IPS-15b (cell line): ENCODE data around the gene CCDC38.

Source experiments
- H3K27me3 ChIP-seq: one replicate; pipeline ENCODE4 v1.6.1; 2013; ENCODE audit warnings: low read length; ENCODE audit not compliant: control insufficient read depth, insufficient read depth
- H3K36me3 ChIP-seq: one replicate; pipeline ENCODE4 v1.6.1; 2013; ENCODE audit warnings: low read length; ENCODE audit not compliant: control insufficient read depth, insufficient read depth
- H3K4me1 ChIP-seq: one replicate; pipeline ENCODE4 v1.6.1; 2013; ENCODE audit warnings: mild to moderate bottlenecking, low read length; ENCODE audit not compliant: control insufficient read depth, insufficient read depth
- H3K4me3 ChIP-seq: one replicate; pipeline ENCODE4 v1.5.1; 2013; ENCODE audit warnings: low read depth, low read length
- H3K9ac ChIP-seq: one replicate; pipeline ENCODE4 v1.6.1; 2013; ENCODE audit warnings: low read depth, mild to moderate bottlenecking, low read length
- H3K9me3 ChIP-seq: one replicate; pipeline ENCODE4 v1.6.1; 2013; ENCODE audit warnings: mild to moderate bottlenecking, low read length; ENCODE audit not compliant: control insufficient read depth, insufficient read depth

CCDC38 gene

DNA sequence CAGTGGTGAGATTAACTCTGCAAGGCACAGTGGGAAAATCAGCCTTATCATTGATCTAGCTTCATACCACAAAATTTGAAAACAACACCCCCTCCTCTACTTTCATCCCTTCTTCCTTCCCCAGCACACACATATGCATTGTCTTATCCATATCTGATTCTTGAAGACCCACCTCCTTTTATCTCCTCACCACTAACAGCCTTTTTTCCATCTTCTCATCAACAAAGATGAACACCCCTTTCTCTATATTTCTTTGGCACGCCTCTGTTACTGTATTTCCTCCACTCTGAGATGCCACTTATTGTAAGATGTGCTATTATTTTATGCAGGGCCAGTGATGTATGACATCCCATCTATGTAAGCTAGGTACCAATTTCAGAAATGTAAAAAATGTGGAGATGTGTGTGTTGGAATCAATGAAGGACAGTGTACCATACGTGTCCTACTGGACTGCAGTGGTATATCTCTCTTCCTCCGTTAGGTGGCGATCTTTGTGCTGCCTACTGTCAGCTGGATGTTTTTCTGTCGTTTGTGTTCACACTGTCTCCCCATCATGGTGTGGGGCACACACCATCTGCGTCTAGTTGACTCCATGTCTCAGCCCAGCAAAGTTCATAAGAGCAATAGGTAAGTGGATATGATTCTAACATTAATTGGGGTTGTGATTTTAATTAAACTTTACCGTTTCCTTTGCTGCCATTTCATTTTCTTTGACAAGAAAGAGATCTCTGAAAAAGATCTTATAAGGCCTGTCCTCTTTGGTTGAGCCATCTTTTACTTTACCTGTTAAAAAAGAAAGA, 24.0 kb downstream of the CCDC38 start:
- Histone ChIP-seq H3K4me1 (no peaks in the 10 kb centered on the region), H3K9me3 (no peaks in the 10 kb centered on the region), H3K27me3 (no peaks in the 10 kb centered on the region), H3K36me3 (no peaks in the 10 kb centered on the region), H3K9ac (no peak overlapping the region), H3K4me3 (no peak overlapping the region)

DNA sequence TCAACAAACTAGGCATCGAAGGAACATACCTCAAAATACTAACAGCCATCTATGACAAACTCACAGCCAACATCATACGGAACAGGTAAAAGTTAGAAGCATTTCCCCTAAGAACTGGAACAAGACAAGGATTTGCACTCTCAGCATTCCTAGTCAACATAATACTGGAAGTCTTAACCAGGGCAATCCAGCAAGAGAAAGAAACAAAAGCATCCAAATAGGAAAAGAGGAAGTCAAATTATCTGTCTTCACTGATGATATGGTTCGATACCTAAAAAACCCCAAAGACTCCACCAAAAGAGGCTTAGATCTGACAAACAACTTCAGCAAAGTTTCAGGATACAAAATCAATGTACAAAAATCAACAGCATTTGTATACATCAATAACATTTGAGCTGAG, 32.5 kb downstream of the CCDC38 start:
- Histone ChIP-seq H3K36me3 (no peaks in the 10 kb centered on the region), H3K9me3 (no peaks in the 10 kb centered on the region), H3K9ac (no peak overlapping the region), H3K4me1 (no peaks in the 10 kb centered on the region), H3K4me3 (no peak overlapping the region), H3K27me3 (no peaks in the 10 kb centered on the region)

DNA sequence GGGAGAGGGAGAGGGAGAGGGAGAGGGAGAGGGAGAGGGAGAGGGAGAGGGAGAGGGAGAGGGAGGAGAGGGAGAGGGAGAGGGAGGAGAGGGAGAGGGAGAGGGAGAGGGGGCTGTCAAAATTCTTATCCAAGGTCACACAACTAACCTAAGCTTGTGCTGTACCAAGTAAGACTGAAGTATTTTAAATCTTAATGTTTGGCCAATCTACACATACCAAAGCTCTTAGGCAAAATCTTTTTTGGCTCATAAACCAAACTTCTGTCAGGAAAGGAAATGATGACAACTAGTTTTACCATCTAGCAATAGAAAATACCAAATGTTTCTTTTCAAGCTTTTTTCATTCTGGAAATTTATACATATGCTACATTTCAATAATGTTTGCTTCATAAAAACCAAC, 33.8 kb downstream of the CCDC38 start:
- Histone ChIP-seq H3K4me1 (no peaks in the 10 kb centered on the region), H3K4me3 (no peak overlapping the region), H3K9ac (no peak overlapping the region), H3K9me3 (no peaks in the 10 kb centered on the region), H3K27me3 (no peaks in the 10 kb centered on the region), H3K36me3 (no peaks in the 10 kb centered on the region)

DNA sequence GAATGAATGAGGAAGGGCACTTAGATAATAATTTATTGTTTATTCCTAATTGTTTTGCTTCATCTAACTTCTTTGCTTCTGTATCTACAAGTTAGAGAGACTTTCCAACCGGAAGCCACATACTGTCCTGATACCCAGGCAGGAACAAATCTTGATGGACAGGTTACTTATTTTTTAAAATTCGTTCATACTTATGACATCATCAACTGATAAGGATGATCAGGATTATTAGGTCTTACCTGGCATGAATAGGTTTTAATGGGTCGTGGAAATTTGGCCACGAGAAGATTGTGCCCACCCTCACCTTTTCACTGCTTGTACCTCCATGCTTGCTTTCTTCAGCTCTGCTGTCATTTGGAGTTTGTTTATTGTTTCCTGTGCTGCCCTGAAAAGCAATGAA, 44.3 kb downstream of the CCDC38 start:
- Histone ChIP-seq H3K27me3 (no peaks in the 10 kb centered on the region), H3K4me1 (no peaks in the 10 kb centered on the region), H3K9ac (no peak overlapping the region), H3K36me3 (no peaks in the 10 kb centered on the region), H3K4me3 (no peak overlapping the region), H3K9me3 (no peaks in the 10 kb centered on the region)

DNA sequence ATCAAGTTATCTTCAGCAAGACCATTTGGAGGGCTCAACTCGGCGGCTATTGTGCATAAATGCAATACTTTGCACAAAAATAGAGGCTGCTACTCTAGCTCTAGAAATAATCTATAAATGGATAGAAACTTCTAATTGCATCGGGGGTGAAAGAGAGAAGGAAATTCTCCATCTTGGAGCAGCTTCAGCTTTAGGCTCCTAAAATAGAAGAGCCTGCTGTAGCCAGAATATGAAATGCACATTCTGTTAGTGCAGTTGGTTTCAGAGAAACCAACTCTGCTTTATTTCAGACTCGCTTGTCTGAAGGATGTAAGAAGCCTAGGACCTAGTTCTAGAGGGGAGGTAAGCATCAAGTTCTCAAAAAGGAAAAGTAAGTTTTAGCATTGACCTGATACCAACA, 45.6 kb downstream of the CCDC38 start:
- H3K9me3 ChIP-seq: no peaks in the 10 kb centered on the region
- no peaks in the 10 kb centered on the region for H3K4me1 ChIP-seq
- H3K27me3 ChIP-seq: no peaks in the 10 kb centered on the region
- no peaks in the 10 kb centered on the region for H3K36me3 ChIP-seq
- H3K9ac ChIP-seq: no peak overlapping the region
- no peak overlapping the region for H3K4me3 ChIP-seq

DNA sequence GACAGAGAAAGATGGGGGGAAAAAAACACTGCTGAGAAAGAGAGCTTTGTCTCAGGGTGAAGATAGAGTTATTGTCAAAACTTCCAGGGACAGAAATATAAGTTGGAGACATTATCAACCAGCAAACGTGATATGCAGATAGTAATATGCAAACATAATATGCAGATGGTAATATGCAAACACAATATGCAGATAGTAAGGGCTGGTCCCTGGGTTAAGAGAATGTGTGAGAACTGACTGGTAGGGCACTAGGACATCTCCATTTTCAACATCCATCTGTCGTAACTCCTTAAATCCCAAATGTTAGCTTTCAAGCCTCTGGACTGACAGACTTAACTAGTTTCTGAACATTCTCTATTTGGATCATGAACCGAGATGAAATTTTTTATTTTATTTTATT, 51.5 kb downstream of the CCDC38 start:
- H3K36me3 ChIP-seq: no peaks in the 10 kb centered on the region
- no peaks in the 10 kb centered on the region for H3K4me1 ChIP-seq
- no peak overlapping the region for H3K9ac ChIP-seq
- no peak overlapping the region for H3K4me3 ChIP-seq
- H3K9me3 ChIP-seq: no peaks in the 10 kb centered on the region
- no peaks in the 10 kb centered on the region for H3K27me3 ChIP-seq

DNA sequence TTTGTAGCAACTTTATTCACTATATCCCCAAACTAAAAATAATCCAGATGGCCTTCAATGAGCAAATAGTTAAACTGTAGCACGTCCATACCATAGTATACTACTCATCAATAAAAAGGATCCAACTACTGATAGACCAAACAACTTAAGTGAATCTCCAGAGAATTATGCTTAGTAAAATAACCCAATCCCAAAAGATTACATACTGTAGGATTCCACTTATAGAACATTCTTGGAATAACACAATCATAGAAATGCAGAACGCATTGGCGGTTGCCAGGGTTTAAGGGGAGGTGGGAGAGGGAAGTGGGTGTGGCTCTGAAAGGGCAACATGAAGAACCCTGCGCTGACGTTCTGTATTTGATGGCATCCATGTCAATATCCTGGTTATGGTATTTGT, 55.1 kb downstream of the CCDC38 start:
- no peaks in the 10 kb centered on the region for H3K27me3 ChIP-seq
- no peaks in the 10 kb centered on the region for H3K36me3 ChIP-seq
- no peak overlapping the region for H3K9ac ChIP-seq

DNA sequence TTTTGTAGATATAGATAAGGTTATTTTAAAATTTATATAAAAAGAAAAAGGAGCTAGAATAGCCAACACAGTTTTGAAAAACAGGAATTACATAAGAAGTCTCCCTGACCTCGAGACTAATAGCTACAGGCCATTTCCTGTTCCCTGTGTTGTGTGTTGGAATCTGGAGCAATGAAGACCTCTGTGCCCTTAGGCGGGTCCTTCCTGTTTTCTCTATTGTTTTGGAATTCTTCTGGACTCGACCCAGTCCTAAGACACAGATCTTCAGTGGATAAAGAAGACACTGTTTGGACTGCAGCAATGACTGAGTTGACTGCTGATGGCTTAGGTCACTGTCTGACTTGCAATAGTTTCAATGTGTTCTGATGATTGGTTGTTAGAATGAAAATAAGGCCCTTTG, 57.4 kb downstream of the CCDC38 start:
- no peaks in the 10 kb centered on the region for H3K4me1 ChIP-seq
- no peak overlapping the region for H3K4me3 ChIP-seq
- no peak overlapping the region for H3K9ac ChIP-seq

More for the DNA sequence above, 55.1 kb downstream of the CCDC38 start:
- Histone ChIP-seq H3K9me3 (no peaks in the 10 kb centered on the region), H3K4me1 (no peaks in the 10 kb centered on the region), H3K4me3 (no peak overlapping the region)

DNA sequence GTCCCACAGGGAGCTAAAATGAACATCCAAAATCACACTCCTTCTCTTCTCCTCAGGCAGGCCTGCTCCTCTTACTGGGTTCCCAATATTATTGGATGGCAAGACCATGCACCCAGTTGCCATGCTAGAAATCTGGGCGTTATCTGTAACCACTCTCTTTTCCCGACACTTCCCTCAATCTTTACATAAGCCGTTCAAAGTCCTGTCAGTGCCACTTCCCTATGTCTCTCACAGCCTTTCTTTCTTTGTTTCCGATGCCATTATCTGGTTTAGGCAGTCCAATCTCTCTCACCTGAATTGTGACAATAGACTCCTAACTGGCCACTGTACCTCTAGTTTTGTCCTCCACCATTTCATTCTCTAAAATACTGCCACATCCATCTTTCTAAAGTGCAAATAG, 59.5 kb downstream of the CCDC38 start:
- H3K4me3 ChIP-seq: no peak overlapping the region
- H3K27me3 ChIP-seq: no peaks in the 10 kb centered on the region
- H3K9me3 ChIP-seq: no peaks in the 10 kb centered on the region
- no peak overlapping the region for H3K9ac ChIP-seq
- no peaks in the 10 kb centered on the region for H3K36me3 ChIP-seq
- no peaks in the 10 kb centered on the region for H3K4me1 ChIP-seq

More for the DNA sequence above, 57.4 kb downstream of the CCDC38 start:
- no peaks in the 10 kb centered on the region for H3K9me3 ChIP-seq
- no peaks in the 10 kb centered on the region for H3K27me3 ChIP-seq
- no peaks in the 10 kb centered on the region for H3K36me3 ChIP-seq

DNA sequence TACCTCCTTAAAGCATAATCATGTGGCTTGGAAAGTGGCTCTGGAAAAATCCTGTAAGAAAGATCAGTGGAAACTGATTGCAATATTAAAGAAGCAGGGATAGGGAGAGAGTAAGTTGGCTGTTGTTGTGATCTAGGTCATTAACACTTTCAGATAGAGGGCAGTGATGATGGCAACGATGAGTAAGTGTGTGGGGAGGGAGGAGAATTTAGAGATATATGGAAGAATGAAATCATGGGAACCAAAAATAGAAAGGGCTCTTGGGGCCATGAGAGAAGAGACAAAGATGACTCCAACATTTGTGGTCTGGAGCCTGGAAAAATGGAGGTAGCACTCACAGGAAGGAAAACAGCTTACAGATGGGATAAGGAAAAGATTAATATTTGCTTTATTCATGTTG, 60.3 kb downstream of the CCDC38 start:
- H3K27me3 ChIP-seq: no peaks in the 10 kb centered on the region
- no peaks in the 10 kb centered on the region for H3K4me1 ChIP-seq
- H3K9me3 ChIP-seq: no peaks in the 10 kb centered on the region
- no peak overlapping the region for H3K4me3 ChIP-seq
- no peak overlapping the region for H3K9ac ChIP-seq
- H3K36me3 ChIP-seq: no peaks in the 10 kb centered on the region

DNA sequence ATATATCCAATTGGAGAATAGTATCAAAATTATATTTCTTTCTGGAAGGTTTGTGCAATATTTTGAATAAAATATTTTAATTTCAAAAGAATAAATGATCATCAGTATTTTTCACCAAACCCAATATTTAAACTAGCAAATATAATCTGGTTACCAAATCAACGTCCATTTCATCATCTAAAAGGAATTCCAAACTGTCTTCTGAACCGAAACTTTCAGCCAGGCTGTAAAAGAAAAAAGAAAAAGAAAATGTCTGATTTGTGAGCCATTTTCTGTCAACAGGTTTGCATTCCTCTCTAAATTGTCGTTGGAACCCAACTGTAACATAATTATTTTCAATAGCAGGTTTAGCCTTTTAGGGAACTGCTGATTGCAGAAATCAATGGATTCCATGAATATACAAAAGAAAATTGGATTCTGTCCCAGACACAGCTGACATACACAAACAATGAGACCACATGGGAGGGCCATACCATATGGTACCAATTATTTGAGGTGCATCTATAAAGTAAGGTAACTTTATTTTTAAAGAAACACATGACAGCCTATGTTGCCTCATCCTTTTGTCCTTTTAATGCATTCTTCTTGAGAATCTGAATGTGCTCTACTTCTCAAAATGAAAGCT, 61.0 kb downstream of the CCDC38 start:
- Histone ChIP-seq H3K4me3 (no peak overlapping the region), H3K27me3 (no peaks in the 10 kb centered on the region), H3K9me3 (no peaks in the 10 kb centered on the region), H3K4me1 (no peaks in the 10 kb centered on the region), H3K9ac (no peak overlapping the region), H3K36me3 (no peaks in the 10 kb centered on the region)

DNA sequence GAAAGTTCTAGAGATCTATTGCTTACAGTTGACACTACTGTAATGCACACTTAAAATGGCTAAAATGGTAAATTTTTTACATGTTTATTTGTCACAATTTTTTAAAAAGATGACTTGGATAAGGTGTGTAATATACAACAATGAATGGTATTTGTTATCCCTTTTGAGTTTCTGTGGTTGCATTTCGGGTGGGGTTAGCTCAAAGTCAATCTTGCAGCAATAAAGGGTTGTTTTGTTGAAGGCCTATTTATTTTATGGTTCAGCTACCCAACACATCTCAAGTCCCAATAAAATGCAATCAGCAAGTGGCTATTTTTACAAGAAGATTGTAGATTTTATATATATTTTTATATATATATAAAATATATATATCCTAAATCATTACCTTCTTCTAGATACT, 61.5 kb downstream of the CCDC38 start:
- Histone ChIP-seq H3K36me3 (no peaks in the 10 kb centered on the region), H3K9ac (no peak overlapping the region), H3K4me1 (no peaks in the 10 kb centered on the region), H3K27me3 (no peaks in the 10 kb centered on the region), H3K4me3 (no peak overlapping the region), H3K9me3 (no peaks in the 10 kb centered on the region)
